GM12878 (cell line): ENCODE measurements around the gene ABCG1. TPM values are rescaled to one million over a fixed set of nuclear protein-coding genes. Genes with fewer than 3 reads are reported as not detected.

Experiments
- ATAC-seq: fragments of 200-7000 bp; cut with Tn5 transposase; 3 replicates; pipeline ENCODE4 v1.9.1; 2020; ENCODE audit warnings: mild to moderate bottlenecking, moderate library complexity
- BruUV-seq: library from RNA; stranded (reverse); fragments of 400-500 nt; replicated peaks from 2 replicates; lab custom pipeline; 2021; lab: Mats Ljungman, UMichigan
- CTCF ChIA-PET: fragments of 300-600 bp; sonication (Branson Sonifier 250); formaldehyde crosslinking; extraction: SDS; loops from one replicate; lab custom pipeline; 2021; ENCODE audit warnings: inconsistent platforms; lab: Yijun Ruan, JAX
- POLR2A ChIA-PET: fragments of 350-600 bp; formaldehyde crosslinking; extraction: SDS; loops from one replicate; lab custom pipeline; 2021; ENCODE audit warnings: inconsistent platforms; lab: Charles Lee
- RAD21 ChIA-PET: fragments of 300-600 bp; sonication (Branson Sonifier 250); formaldehyde crosslinking; loops from one replicate; lab custom pipeline; 2023; ENCODE audit warnings: antibody characterized with exemption; ENCODE audit not compliant: unreplicated experiment; lab: Charles Lee
- SMC1A ChIA-PET: fragments of 300-600 bp; sonication (Branson Sonifier 250); formaldehyde crosslinking; loops from one replicate; lab custom pipeline; 2023; ENCODE audit not compliant: unreplicated experiment, uncharacterized antibody; lab: Charles Lee
- DNase-seq: peaks from one replicate; pipeline ENCODE4 v3.0.0-alpha.2; 2011; ENCODE audit warnings: low read depth, low spot score
- FAIRE-seq: peaks from 3 replicates; lab custom pipeline; 2011; peaks lifted over from hg19 to GRCh38; lab: Jason Lieb, UNC
- H2AFZ ChIP-seq: 2 replicates; pipeline ENCODE4 v1.6.0; 2011; ENCODE audit warnings: low read depth, low read length, control low read depth; ENCODE audit not compliant: control insufficient read depth
- H3K27ac ChIP-seq: 2 replicates; pipeline ENCODE4 v1.5.1; 2011; ENCODE audit warnings: control low read depth; ENCODE audit not compliant: control insufficient read depth, insufficient read depth
- H3K27me3 ChIP-seq, 2 experiments: replicated peaks in 1 of 2; 2 replicates each; pipeline versions ENCODE4 v1.6.0 to v1.6.1; 2011; ENCODE audit warnings: low read length in 1 of 2; ENCODE audit not compliant: control insufficient read depth in 2 of 2, insufficient read depth in 2 of 2
- H3K36me3 ChIP-seq, 2 experiments: 2 replicates each; pipeline ENCODE4 v1.5.1; 2011; ENCODE audit warnings: low read length in 1 of 2; ENCODE audit not compliant: control insufficient read depth in 2 of 2, insufficient read depth in 2 of 2
- H3K4me1 ChIP-seq: 2 replicates; pipeline ENCODE4 v1.6.1; 2011; ENCODE audit warnings: mild to moderate bottlenecking, low read length, moderate library complexity, mixed read lengths; ENCODE audit not compliant: control insufficient read depth, insufficient read depth
- H3K4me2 ChIP-seq: 2 replicates; pipeline ENCODE4 v1.6.0; 2011; ENCODE audit warnings: control low read depth; ENCODE audit not compliant: control insufficient read depth, insufficient read depth
- H3K4me3 ChIP-seq: fragments of 200-600 bp; sonication (generic); 2 replicates; pipeline ENCODE4 v1.5.1; 2016
- H3K79me2 ChIP-seq: 2 replicates; pipeline ENCODE4 v1.6.0; 2011; ENCODE audit warnings: low read length; ENCODE audit not compliant: control insufficient read depth, insufficient read depth
- H3K9ac ChIP-seq: 2 replicates; pipeline ENCODE4 v1.8.0; 2011; ENCODE audit warnings: low read length, control low read depth, mixed read lengths; ENCODE audit not compliant: control insufficient read depth, insufficient read depth
- H3K9me3 ChIP-seq: replicated peaks from 3 replicates; pipeline ENCODE4 v1.5.1; 2011; ENCODE audit warnings: mild to moderate bottlenecking, low read length; ENCODE audit not compliant: control insufficient read depth, insufficient read depth
- H4K20me1 ChIP-seq: 2 replicates; pipeline ENCODE4 v1.6.0; 2011; ENCODE audit not compliant: control insufficient read depth, insufficient read depth
- EZH2 ChIP-seq: IDR thresholded peaks from 2 replicates; pipeline ENCODE4 v1.6.1; 2012; ENCODE audit warnings: low read depth, mild to moderate bottlenecking, control low read depth, inconsistent platforms, low read length, borderline replicate concordance; ENCODE audit not compliant: control insufficient read depth
- POLR2AphosphoS2 ChIP-seq: IDR thresholded peaks from 2 replicates; pipeline ENCODE4 v1.6.1; 2011; ENCODE audit warnings: low read depth, mild to moderate bottlenecking, low read length, improper control_type of control experiment, moderate library complexity
- SP1 ChIP-seq: IDR thresholded peaks from one replicate; pipeline ENCODE4 v1.6.1; 2011; ENCODE audit warnings: low read depth, low read length
- SUPT20H ChIP-seq: IDR thresholded peaks from 2 replicates; pipeline ENCODE4 v1.6.1; 2011; ENCODE audit warnings: low read depth, mild to moderate bottlenecking, low read length, moderate library complexity, borderline replicate concordance; ENCODE audit not compliant: control insufficient read depth
- SUZ12 ChIP-seq: fragments of 200-600 bp; sonication (generic); IDR thresholded peaks from one replicate; pipeline ENCODE4 v1.6.1; 2018; ENCODE audit warnings: antibody characterized with exemption, mild to moderate bottlenecking; ENCODE audit not compliant: unreplicated experiment
- TCF12 ChIP-seq: IDR thresholded peaks from 2 replicates; pipeline ENCODE4 v1.6.1; 2011; ENCODE audit warnings: low read depth, mild to moderate bottlenecking, low read length
- WGBS: methylation state at CpG from one replicate; pipeline ENCODE4 v1.1.6; 2016; ENCODE audit warnings: low lambda C conversion rate; ENCODE audit not compliant: insufficient replicate concordance, insufficient coverage; ENCODE audit errors: missing lambda C conversion rate; 5-methylcytosine and 5-hydroxymethylcytosine counted together
- in situ Hi-C: fragments of 300-500 bp; cut with MboI; formaldehyde crosslinking; loops from 9 replicates; pipeline ENCODE4 v1.14.3; 2018; ENCODE audit warnings: mixed read lengths
- intact Hi-C: fragments of 100-400 bp; cut with micrococcal nuclease; formaldehyde crosslinking; loops from one replicate; pipeline ENCODE4 v1.14.2; 2022; ENCODE audit not compliant: unreplicated experiment
- polyA plus RNA-seq, 11 experiments: library from polyadenylated mRNA; depleted of rRNA in 4 of 11; unstranded in 6 of 11; stranded (reverse) in 5 of 11; fragments of >200 nt; fragmentation: Nextera tagmentation in 4 of 11; fragmentation: Illumina TruSeq in 1 of 11; extraction: Ambion mirVana in 4 of 11; extraction: Trizol in 1 of 11; gene quantifications; 1 replicate in 1 of 11; 2 replicates in 10 of 11; pipeline versions ENCODE4 v1.2.1 to v1.2.3, GENCODE V29; 2011 to 2016; ENCODE audit warnings: inconsistent platforms in 2 of 11, missing spikeins in 2 of 11, low read depth in 1 of 11
- total RNA-seq, 4 experiments: library from RNA; depleted of rRNA in 3 of 4; stranded (reverse); fragments of >200 nt in 3 of 4; fragmentation: Illumina TruSeq in 1 of 4; extraction: Trizol in 1 of 4; gene quantifications; 2 replicates each; pipeline versions ENCODE4 v1.2.1 to v1.2.3, GENCODE V29; 2013 to 2021
- TF ChIP-seq, protein P1 (sequence below): fragments of 450-650 bp; IDR thresholded peaks from 2 replicates; pipeline ENCODE4 v1.6.1; 2017; ENCODE audit warnings: antibody characterized with exemption, mild to moderate bottlenecking, moderate library complexity

Gene ABCG1
- total and polyA plus RNA-seq, 10 of the 15 experiments (the other 5 are each of a cell fraction or from before 2014, with no cell fraction given): 0.59 to 19.3 (median 5.7) TPM

DNA sequence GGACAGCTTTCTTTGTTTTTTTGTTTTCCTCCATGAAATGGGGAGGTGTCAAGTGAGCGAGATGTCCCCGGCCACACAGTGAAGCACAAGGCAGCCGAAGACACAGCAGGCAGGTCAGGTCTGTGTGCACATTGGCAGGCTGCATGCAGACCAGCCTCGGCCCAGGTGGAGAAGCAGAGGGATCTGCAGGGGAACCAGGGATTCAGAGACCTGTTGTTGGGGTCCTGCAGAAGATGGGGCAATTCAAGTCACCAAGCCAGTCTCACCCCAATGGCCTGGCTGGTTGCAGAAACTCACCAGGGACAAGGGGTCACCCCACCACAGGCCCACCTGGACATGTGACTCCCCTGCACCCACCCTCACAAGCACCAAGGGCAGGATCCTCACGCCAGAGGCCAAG, 4.0 kb upstream of the ABCG1 start:
- no peak for DNase-seq
- FAIRE-seq: no peak
- POLR2A ChIA-PET: no interaction called here
- RAD21 ChIA-PET: no interaction called here
- CTCF ChIA-PET: no interaction called here
- ATAC-seq: no peak
- no peaks in the 10 kb centered on the region for H3K79me2 ChIP-seq
- no peak overlapping the region for H3K4me2 ChIP-seq
- H4K20me1 ChIP-seq: no peaks in the 10 kb centered on the region
- peaks cover 3% of the 10 kb centered on the region; the same call in 2 of the 3 replicates for H3K9me3 ChIP-seq
- no peak overlapping the region for H3K4me3 ChIP-seq
- no peak overlapping the region for H3K9ac ChIP-seq
- SMC1A ChIA-PET: interaction anchor here (0.7 to 1.2 kb wide), 2 partner anchors 12 to 29 kb away, joined by 3 read pairs; no protein-coding TSS in a partner anchor
- peaks cover 0 to 4% of the 10 kb centered on the region in 2 experiments; a peak in 1 of 4 replicates for H3K27me3 ChIP-seq
- WGBS: 55% methylated on average over 5 of the region's 5 CpGs
- no peak for TF ChIP-seq SUZ12
- no peak for TF ChIP-seq EZH2
- no peak for TF ChIP-seq TCF12
- TF ChIP-seq, protein P1, sequence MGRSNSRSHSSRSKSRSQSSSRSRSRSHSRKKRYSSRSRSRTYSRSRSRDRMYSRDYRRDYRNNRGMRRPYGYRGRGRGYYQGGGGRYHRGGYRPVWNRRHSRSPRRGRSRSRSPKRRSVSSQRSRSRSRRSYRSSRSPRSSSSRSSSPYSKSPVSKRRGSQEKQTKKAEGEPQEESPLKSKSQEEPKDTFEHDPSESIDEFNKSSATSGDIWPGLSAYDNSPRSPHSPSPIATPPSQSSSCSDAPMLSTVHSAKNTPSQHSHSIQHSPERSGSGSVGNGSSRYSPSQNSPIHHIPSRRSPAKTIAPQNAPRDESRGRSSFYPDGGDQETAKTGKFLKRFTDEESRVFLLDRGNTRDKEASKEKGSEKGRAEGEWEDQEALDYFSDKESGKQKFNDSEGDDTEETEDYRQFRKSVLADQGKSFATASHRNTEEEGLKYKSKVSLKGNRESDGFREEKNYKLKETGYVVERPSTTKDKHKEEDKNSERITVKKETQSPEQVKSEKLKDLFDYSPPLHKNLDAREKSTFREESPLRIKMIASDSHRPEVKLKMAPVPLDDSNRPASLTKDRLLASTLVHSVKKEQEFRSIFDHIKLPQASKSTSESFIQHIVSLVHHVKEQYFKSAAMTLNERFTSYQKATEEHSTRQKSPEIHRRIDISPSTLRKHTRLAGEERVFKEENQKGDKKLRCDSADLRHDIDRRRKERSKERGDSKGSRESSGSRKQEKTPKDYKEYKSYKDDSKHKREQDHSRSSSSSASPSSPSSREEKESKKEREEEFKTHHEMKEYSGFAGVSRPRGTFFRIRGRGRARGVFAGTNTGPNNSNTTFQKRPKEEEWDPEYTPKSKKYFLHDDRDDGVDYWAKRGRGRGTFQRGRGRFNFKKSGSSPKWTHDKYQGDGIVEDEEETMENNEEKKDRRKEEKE: no peak
- no peak for TF ChIP-seq POLR2AphosphoS2
- TF ChIP-seq SUPT20H: no peak
- TF ChIP-seq SP1: no peak
- in situ Hi-C loops (loop anchor here (25.0 kb wide), 1 partner anchor 1472 kb away; no protein-coding TSS in a partner anchor), intact Hi-C loops (no loop called here)
- no peaks in the 10 kb centered on the region for H3K36me3 ChIP-seq
- H2AFZ ChIP-seq: no peak overlapping the region
- H3K4me1 ChIP-seq: peaks cover 3% of the 10 kb centered on the region; the same call in 1 of the 2 replicates
- no peak overlapping the region for H3K27ac ChIP-seq
- no TSS peak for BruUV-seq
